Caco-2 (cell line): Measurements from ENCODE around the gene BRAF. TPM values are rescaled to one million over a fixed set of nuclear protein-coding genes. Genes with fewer than 3 reads are reported as not detected.

Source experiments
- BruUV-seq: library from RNA; stranded (reverse); fragments of 400-500 nt; replicated peaks from 2 replicates; lab custom pipeline; 2021; lab: Mats Ljungman, UMichigan
- CTCF ChIA-PET: fragments of 300-600 bp; sonication (Branson Sonifier 250); formaldehyde crosslinking; loops from one replicate; lab custom pipeline; 2022; ENCODE audit warnings: antibody characterized with exemption; lab: Charles Lee
- POLR2A ChIA-PET: fragments of 300-600 bp; sonication (Branson Sonifier 250); formaldehyde crosslinking; loops from one replicate; lab custom pipeline; 2022; ENCODE audit warnings: antibody characterized with exemption; lab: Charles Lee
- DNase-seq, 2 experiments: peaks; one replicate each; pipeline versions ENCODE4 v3.0.0 to v3.0.0-alpha.2; 2020 to 2022
- H3K27me3 ChIP-seq: replicated peaks from 2 replicates; pipeline ENCODE4 v1.6.0; 2011; ENCODE audit warnings: low read length; ENCODE audit not compliant: control insufficient read depth, insufficient read depth
- H3K36me3 ChIP-seq: 2 replicates; pipeline ENCODE4 v1.5.1; 2011; ENCODE audit warnings: low read length; ENCODE audit not compliant: control insufficient read depth, insufficient read depth
- H3K4me1 ChIP-seq: fragments of 250-450 bp; sonication (Bioruptor Pico); 2 replicates; pipeline ENCODE4 v1.5.1; 2020; ENCODE audit warnings: mild to moderate bottlenecking
- H3K4me3 ChIP-seq: 2 replicates; pipeline ENCODE4 v1.5.1; 2011; ENCODE audit warnings: low read depth, mild to moderate bottlenecking, control low read depth, low read length
- H3K9me3 ChIP-seq: fragments of 250-450 bp; sonication (Bioruptor Pico); 2 replicates; pipeline ENCODE4 v1.5.1; 2020; ENCODE audit warnings: mild to moderate bottlenecking, moderate library complexity
- H3K27ac Mint-ChIP-seq: one replicate; pipeline ENCODE4 v1.8.0; 2022; ENCODE audit warnings: mixed read lengths; ENCODE audit not compliant: unreplicated experiment
- H3K27me3 Mint-ChIP-seq: one replicate; pipeline ENCODE4 v1.8.0; 2022; ENCODE audit warnings: mixed read lengths; ENCODE audit not compliant: insufficient read depth, unreplicated experiment
- H3K36me3 Mint-ChIP-seq: one replicate; pipeline ENCODE4 v1.8.0; 2022; ENCODE audit warnings: mild to moderate bottlenecking, mixed read lengths; ENCODE audit not compliant: insufficient read depth, unreplicated experiment
- H3K4me1 Mint-ChIP-seq: one replicate; pipeline ENCODE4 v1.8.0; 2022; ENCODE audit warnings: low read depth, mixed read lengths; ENCODE audit not compliant: unreplicated experiment
- H3K4me3 Mint-ChIP-seq: one replicate; pipeline ENCODE4 v1.8.0; 2022; ENCODE audit warnings: mild to moderate bottlenecking, moderate library complexity, mixed read lengths; ENCODE audit not compliant: unreplicated experiment
- H3K9me3 Mint-ChIP-seq: one replicate; pipeline ENCODE4 v1.8.0; 2022; ENCODE audit warnings: mixed read lengths; ENCODE audit not compliant: unreplicated experiment
- intact Hi-C: fragments of 100-400 bp; cut with micrococcal nuclease; formaldehyde crosslinking; loops from one replicate; pipeline ENCODE4 v1.10.0; 2022; ENCODE audit not compliant: unreplicated experiment
- total RNA-seq: library from RNA; stranded (reverse); gene quantifications from 2 replicates; pipeline ENCODE4 v1.2.3, GENCODE V29; 2022
- TF ChIP-seq, protein P1 (sequence below), 2 experiments: fragments of 200-600 bp in 1 of 2; IDR thresholded peaks; 1 replicate in 1 of 2; 2 replicates in 1 of 2; pipeline versions ENCODE4 v1.5.1 to v1.8.0; 2011 to 2022; ENCODE audit warnings: antibody characterized with exemption in 1 of 2, control low read depth in 1 of 2, inconsistent platforms in 1 of 2, low read depth in 1 of 2, low read length in 1 of 2, mild to moderate bottlenecking in 1 of 2, moderate library complexity in 1 of 2; ENCODE audit not compliant: insufficient read depth in 1 of 2, severe bottlenecking in 1 of 2, unreplicated experiment in 1 of 2

BRAF gene
- total RNA-seq, 1 experiment from 2014 or later, result 38.5 TPM

DNA sequence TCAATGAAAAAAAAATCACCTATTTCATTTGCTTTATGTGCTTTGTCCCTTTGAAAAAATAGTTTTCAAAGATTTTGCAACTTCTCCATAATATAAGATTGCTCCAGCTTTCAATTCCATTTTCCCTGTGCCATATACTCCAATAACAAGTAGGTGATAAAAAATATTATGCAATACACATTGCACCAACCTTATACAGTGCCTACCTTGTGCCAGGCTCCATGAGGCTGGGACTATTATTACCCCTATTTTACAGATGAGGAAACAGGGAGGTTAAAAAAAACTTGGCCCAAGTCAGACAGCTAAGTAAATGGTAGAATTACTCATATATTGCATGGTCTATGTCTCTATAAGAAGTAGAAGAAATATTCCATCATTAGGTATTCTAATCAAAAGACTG lies 57.8 kb downstream of the BRAF start:
- Mint-ChIP-seq H3K27me3 (no peaks in the 10 kb centered on the region), H3K4me1 (no peaks in the 10 kb centered on the region), H3K36me3 (no peaks in the 10 kb centered on the region), H3K4me3 (no peak overlapping the region), H3K9me3 (peaks cover 16% of the 10 kb centered on the region), H3K27ac (no peak overlapping the region)
- Histone ChIP-seq H3K4me3 (no peak overlapping the region), H3K27me3 (no peaks in the 10 kb centered on the region), H3K36me3 (no peaks in the 10 kb centered on the region), H3K9me3 (no peaks in the 10 kb centered on the region), H3K4me1 (no peaks in the 10 kb centered on the region)
- TF ChIP-seq, protein P1, sequence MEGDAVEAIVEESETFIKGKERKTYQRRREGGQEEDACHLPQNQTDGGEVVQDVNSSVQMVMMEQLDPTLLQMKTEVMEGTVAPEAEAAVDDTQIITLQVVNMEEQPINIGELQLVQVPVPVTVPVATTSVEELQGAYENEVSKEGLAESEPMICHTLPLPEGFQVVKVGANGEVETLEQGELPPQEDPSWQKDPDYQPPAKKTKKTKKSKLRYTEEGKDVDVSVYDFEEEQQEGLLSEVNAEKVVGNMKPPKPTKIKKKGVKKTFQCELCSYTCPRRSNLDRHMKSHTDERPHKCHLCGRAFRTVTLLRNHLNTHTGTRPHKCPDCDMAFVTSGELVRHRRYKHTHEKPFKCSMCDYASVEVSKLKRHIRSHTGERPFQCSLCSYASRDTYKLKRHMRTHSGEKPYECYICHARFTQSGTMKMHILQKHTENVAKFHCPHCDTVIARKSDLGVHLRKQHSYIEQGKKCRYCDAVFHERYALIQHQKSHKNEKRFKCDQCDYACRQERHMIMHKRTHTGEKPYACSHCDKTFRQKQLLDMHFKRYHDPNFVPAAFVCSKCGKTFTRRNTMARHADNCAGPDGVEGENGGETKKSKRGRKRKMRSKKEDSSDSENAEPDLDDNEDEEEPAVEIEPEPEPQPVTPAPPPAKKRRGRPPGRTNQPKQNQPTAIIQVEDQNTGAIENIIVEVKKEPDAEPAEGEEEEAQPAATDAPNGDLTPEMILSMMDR (IDR thresholded peaks at IDR 0.05; ENCODE audit: insufficient read depth in 1 of 2, low read depth in 1 of 2, low read length in 1 of 2, severe bottlenecking in 1 of 2, unreplicated experiment in 1 of 2), result no peak
- CTCF ChIA-PET, result no interaction called here
- no peak for DNase-seq
- intact Hi-C loops, result no loop called here
- BruUV-seq, result no TSS peak
- POLR2A ChIA-PET, result no interaction called here

DNA sequence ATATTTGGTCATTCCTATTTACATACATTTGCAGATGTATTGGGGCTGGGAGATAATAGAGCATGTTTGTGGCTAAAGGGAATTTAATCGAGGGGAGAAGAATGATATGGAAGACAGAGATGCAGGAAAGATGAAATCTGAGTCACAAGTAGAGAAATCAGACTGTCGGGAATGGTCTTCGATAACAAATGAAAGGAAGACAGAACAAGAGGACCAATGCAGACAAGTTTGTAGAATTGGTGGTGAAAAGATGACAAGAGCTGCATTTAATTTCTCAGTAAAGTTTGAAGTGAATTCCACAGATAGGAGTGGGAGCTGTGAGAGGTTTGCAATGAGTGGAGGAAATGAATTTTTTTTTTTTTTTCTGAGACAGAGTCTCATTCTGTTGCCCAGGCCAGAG lies 60.0 kb downstream of the BRAF start:
- no peak overlapping the region for H3K27ac Mint-ChIP-seq
- H3K4me1 Mint-ChIP-seq, result no peaks in the 10 kb centered on the region
- DNase-seq, result no peak
- peaks cover 16% of the 10 kb centered on the region for H3K9me3 Mint-ChIP-seq
- no peaks in the 10 kb centered on the region for H3K36me3 ChIP-seq
- TF ChIP-seq, protein P1 (IDR thresholded peaks at IDR 0.05; ENCODE audit: insufficient read depth in 1 of 2, low read depth in 1 of 2, low read length in 1 of 2, severe bottlenecking in 1 of 2, unreplicated experiment in 1 of 2), result no peak
- H3K4me1 ChIP-seq, result no peaks in the 10 kb centered on the region
- H3K4me3 Mint-ChIP-seq, result no peak overlapping the region
- no TSS peak for BruUV-seq
- ChIA-PET POLR2A (no interaction called here), CTCF (no interaction called here)
- H3K4me3 ChIP-seq, result no peak overlapping the region
- no peaks in the 10 kb centered on the region for H3K9me3 ChIP-seq
- no peaks in the 10 kb centered on the region for H3K27me3 Mint-ChIP-seq
- H3K27me3 ChIP-seq, result no peaks in the 10 kb centered on the region
- intact Hi-C loops, result no loop called here
- H3K36me3 Mint-ChIP-seq, result no peaks in the 10 kb centered on the region

DNA sequence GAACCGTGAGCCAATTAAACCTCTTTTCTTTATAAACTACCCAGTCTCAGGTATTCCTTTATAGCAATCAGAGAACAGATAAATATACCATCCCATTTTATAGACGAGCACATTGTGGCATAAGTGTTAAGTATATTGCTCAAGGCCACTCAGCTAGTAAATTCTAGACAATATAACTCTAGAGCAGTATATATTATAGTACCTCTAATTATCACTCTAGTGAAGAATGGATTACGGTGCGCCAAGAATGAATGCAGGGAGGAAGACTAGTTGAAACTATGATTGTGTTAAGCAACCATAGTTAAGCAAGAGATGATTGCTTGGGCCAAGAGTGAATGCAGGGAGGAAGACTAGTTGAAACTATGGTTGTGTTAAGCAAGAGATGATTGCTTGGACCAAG lies 60.9 kb downstream of the BRAF start:
- H3K27me3 ChIP-seq, result no peaks in the 10 kb centered on the region
- CTCF ChIA-PET, result no interaction called here

More for the DNA sequence above, 60.9 kb downstream of the BRAF start:
- POLR2A ChIA-PET, result no interaction called here
- Mint-ChIP-seq H3K4me1 (no peaks in the 10 kb centered on the region), H3K27me3 (no peaks in the 10 kb centered on the region), H3K36me3 (no peaks in the 10 kb centered on the region), H3K9me3 (peaks cover 16% of the 10 kb centered on the region), H3K4me3 (no peak overlapping the region), H3K27ac (no peak overlapping the region)
- Histone ChIP-seq H3K4me3 (no peak overlapping the region), H3K9me3 (no peaks in the 10 kb centered on the region), H3K36me3 (no peaks in the 10 kb centered on the region), H3K4me1 (no peaks in the 10 kb centered on the region)
- intact Hi-C loops, result no loop called here
- DNase-seq, result no peak
- TF ChIP-seq, protein P1 (IDR thresholded peaks at IDR 0.05; ENCODE audit: insufficient read depth in 1 of 2, low read depth in 1 of 2, low read length in 1 of 2, severe bottlenecking in 1 of 2, unreplicated experiment in 1 of 2), result no peak
- no TSS peak for BruUV-seq
